Transverse colon (tissue), 4 donors: ENCODE measurements around the gene PLEK2. TPM values are rescaled to one million over a fixed set of nuclear protein-coding genes. Genes with fewer than 3 reads are reported as not detected.

Source experiments
- DNase-seq: peaks from one replicate; pipeline ENCODE4 v3.0.0-alpha.2; 2019
- H3K27ac ChIP-seq, 4 donors: fragments of 200-600 bp; sonication (generic); 2 replicates each; pipeline ENCODE4 v1.5.1; 2016 to 2018; ENCODE audit warnings: inconsistent platforms in 4 of 4
- H3K27me3 ChIP-seq: fragments of 200-600 bp; sonication (generic); 2 replicates; pipeline ENCODE4 v1.5.1; 2017; ENCODE audit warnings: inconsistent platforms
- H3K36me3 ChIP-seq, 4 donors: fragments of 200-600 bp; sonication (generic); 2 replicates each; pipeline ENCODE4 v1.5.1; 2017 to 2019; ENCODE audit warnings: inconsistent platforms in 4 of 4
- H3K4me1 ChIP-seq, 4 donors: fragments of 200-600 bp; sonication (generic); 2 replicates each; pipeline ENCODE4 v1.5.1; 2017 to 2020; ENCODE audit warnings: inconsistent platforms in 4 of 4
- H3K4me3 ChIP-seq, 4 donors: fragments of 200-600 bp; sonication (generic); 1 replicate in 1 of 4; 2 replicates in 3 of 4; pipeline versions ENCODE4 v1.5.1 to v1.6.1; 2017 to 2019; ENCODE audit warnings: inconsistent platforms in 4 of 4
- H3K9me3 ChIP-seq, 2 donors: fragments of 200-600 bp; sonication (generic); 2 replicates each; pipeline ENCODE4 v1.5.1; 2017 to 2019; ENCODE audit warnings: inconsistent platforms in 2 of 2
- EP300 ChIP-seq: sonication (generic); formaldehyde crosslinking; IDR thresholded peaks from one replicate; pipeline ENCODE4 v1.6.1; 2017; ENCODE audit warnings: antibody characterized with exemption, low read depth
- POLR2A ChIP-seq: fragments of 450-650 bp; IDR thresholded peaks from one replicate; pipeline ENCODE4 v1.6.1; 2016; ENCODE audit warnings: antibody characterized with exemption, mild to moderate bottlenecking, moderate library complexity
- POLR2AphosphoS5 ChIP-seq, 3 donors: sonication (generic); formaldehyde crosslinking; IDR thresholded peaks; one replicate each; pipeline ENCODE4 v1.6.1; 2016; ENCODE audit warnings: antibody characterized with exemption in 3 of 3
- WGBS, 2 donors: methylation state at CpG; one replicate each; pipeline ENCODE4 v1.1.5; 2018; ENCODE audit warnings: low coverage in 1 of 2; 5-methylcytosine and 5-hydroxymethylcytosine counted together
- in situ Hi-C, 4 donors: fragments of 200-750 bp; cut with MboI; loops; one replicate each; pipeline versions ENCODE4 v1.15.0 to v1.15.1; 2017; ENCODE audit warnings: low sequenced_read_pairs in 3 of 4, low pct_ligation_motif_present in 1 of 4, low pct_unique_long_range_greater_than_20kb in 1 of 4
- intact Hi-C: fragments of 100-400 bp; cut with DNase I; formaldehyde crosslinking; loops from one replicate; pipeline ENCODE4 v1.15.1; 2023; ENCODE audit warnings: low total_unique reads
- total RNA-seq, 4 donors: library from RNA; depleted of rRNA; stranded (reverse); fragments of >200 nt; gene quantifications; one replicate each; pipeline ENCODE4 v1.1.0, GENCODE V29; 2016
- TF ChIP-seq, protein P1 (sequence below), 5 experiments: fragments of 200-600 bp in 3 of 5; fragments of 450-650 bp in 2 of 5; sonication (generic) in 3 of 5; IDR thresholded peaks; 1 replicate in 2 of 5; 2 replicates in 3 of 5; pipeline ENCODE4 v1.5.1; 2016 to 2017; ENCODE audit warnings: antibody characterized with exemption in 5 of 5, inconsistent platforms in 3 of 5, mild to moderate bottlenecking in 2 of 5, moderate library complexity in 1 of 5

PLEK2 gene
- total RNA-seq, 4 donors from 2014 or later: 5.2 to 61.1 (median 28.9) TPM

DNA sequence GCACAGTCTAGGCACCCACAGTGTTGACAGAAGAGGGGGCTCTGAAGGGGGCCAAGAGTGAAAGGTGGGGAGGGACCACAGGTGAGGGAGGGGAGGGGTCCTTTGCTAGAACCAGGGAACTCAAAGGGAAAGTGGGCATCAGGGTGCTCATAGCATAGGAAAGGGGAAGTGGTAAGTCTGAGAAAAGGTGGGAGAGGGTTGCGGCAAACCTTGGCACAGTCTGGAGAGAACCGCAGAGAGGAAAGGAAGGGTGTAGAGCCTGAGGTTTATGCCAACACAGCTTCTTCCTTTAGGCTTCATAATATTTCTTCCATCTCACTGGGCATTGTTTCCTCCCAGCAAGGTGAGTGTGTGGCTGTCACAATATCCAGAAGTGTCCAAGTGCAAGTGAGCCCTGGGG, 11.5 kb upstream of the PLEK2 start:
- WGBS, 2 donors: 63 to 71% methylated on average over 2 of the region's 2 CpGs
- in situ Hi-C loops: loop anchor here in 2 of 4 donors (5.0 to 10.0 kb wide), 2 partner anchors 141 to 149 kb away; no protein-coding TSS in a partner anchor

DNA sequence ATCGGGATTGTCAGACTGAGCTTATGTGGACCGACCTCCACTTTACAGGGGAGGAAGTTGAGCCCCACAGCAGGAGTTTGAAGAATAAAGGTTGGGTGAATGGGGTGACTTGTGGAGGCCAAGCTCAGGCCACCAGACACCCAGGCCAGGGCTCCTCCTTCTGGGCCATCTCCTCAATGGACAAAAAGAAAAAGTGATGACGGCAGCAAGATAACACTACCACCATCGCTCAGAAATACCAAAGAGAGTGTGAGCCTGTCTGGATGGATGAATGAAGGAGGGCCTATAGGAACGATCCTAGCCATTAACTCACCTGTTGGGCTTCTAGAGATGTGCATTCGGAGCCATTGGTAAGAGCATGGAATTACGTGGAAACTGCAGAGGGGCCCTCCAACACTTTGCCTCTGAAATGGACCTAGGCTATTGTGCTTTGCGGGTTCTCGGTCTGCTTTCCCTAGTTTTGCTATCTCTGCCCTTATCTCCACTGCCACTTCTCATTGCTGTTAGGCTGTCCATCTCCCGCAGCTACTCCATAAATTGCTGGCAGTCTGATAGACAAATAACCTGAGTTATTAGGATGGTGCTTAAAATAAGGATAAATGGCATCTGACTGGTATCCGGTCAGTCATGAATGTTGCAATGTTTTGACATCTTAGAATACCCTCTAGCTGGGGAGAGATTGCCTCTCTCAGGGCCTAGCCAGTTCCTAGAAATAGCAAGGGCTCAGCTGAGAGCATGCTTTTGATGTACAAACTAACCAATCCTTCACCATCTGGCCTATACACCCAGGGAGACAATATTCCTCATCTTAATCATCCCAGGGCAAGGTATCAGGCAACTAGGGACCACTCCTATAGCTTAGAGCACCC, 9.6 kb upstream of the PLEK2 start:
- Histone ChIP-seq H3K4me1 (peaks cover 0 to 10% (median 7%) of the 10 kb centered on the region in 4 donors), H3K27ac (no peak overlapping the region), H3K36me3 (no peaks in the 10 kb centered on the region), H3K4me3 (no peak overlapping the region), H3K9me3 (no peaks in the 10 kb centered on the region), H3K27me3 (peaks cover 12% of the 10 kb centered on the region)
- 86 to 95% methylated on average over 2 to 11 of the region's 11 CpGs for WGBS, 2 donors
- no peak for DNase-seq
- intact Hi-C loops (no loop called here), in situ Hi-C loops (loop anchor here in 2 of 4 donors (5.0 to 10.0 kb wide), 2 partner anchors 143 to 151 kb away; no protein-coding TSS in a partner anchor)
- no peak for TF ChIP-seq POLR2AphosphoS5 (IDR thresholded peaks at IDR 0.05)

More for the DNA sequence above, 11.5 kb upstream of the PLEK2 start:
- peaks cover 2 to 16% (median 14%) of the 10 kb centered on the region in 4 donors for H3K4me1 ChIP-seq
- H3K27me3 ChIP-seq: peaks cover 12% of the 10 kb centered on the region
- intact Hi-C loops: no loop called here
- H3K9me3 ChIP-seq: no peaks in the 10 kb centered on the region
- no peak overlapping the region for H3K27ac ChIP-seq
- TF ChIP-seq EP300: no peak
- no peaks in the 10 kb centered on the region for H3K36me3 ChIP-seq
- no peak overlapping the region for H3K4me3 ChIP-seq
- no peak for DNase-seq

DNA sequence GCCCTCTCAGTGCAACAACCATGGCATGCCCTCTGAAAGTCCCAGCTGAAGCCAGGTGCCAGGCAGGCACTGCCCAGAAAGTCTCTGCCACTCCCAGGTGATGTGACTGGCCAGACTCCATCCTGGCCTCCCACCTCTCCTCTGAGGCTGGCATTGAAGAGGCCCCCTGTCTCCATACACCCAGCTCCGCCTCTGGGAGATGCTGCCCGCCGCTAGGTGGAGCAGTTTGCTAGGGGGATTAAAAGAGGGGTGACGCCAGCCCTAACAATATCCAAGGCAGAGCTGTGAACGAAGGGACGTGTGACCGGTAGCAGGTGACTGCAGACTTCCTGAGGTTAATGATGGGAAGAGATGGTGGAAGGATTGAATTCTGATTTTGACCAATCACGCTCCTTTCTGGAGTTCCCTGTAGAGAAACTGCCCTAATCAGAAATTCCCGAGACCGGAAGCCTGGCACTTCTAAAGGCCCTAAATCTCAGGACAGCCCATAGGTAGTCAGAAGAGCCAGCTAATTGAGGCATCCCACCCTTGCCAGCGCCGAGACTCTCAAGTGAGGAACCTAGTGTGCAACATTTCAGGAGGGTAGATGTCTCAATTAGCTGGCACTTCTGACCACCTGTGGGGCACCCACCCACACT, 8.3 kb upstream of the PLEK2 start:
- 60% methylated on average over 12 of the region's 12 CpGs; no CpG with 5 or more reads in 1 of the 2 donors for WGBS, 2 donors
- in situ Hi-C loops: loop anchor here in 2 of 4 donors (5.0 to 10.0 kb wide), 2 partner anchors 145 to 152 kb away; no protein-coding TSS in a partner anchor
- TF ChIP-seq EP300 (no peak), POLR2AphosphoS5 (IDR thresholded peaks at IDR 0.05) (no peak), POLR2A (no peak)
- TF ChIP-seq, protein P1, sequence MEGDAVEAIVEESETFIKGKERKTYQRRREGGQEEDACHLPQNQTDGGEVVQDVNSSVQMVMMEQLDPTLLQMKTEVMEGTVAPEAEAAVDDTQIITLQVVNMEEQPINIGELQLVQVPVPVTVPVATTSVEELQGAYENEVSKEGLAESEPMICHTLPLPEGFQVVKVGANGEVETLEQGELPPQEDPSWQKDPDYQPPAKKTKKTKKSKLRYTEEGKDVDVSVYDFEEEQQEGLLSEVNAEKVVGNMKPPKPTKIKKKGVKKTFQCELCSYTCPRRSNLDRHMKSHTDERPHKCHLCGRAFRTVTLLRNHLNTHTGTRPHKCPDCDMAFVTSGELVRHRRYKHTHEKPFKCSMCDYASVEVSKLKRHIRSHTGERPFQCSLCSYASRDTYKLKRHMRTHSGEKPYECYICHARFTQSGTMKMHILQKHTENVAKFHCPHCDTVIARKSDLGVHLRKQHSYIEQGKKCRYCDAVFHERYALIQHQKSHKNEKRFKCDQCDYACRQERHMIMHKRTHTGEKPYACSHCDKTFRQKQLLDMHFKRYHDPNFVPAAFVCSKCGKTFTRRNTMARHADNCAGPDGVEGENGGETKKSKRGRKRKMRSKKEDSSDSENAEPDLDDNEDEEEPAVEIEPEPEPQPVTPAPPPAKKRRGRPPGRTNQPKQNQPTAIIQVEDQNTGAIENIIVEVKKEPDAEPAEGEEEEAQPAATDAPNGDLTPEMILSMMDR (IDR thresholded peaks at IDR 0.05): peak; percentile 31 to 66 (median 54)
- peaks cover 5% of the 10 kb centered on the region for H3K27me3 ChIP-seq
- peak overlapping the region in 2 of 4 donors; percentile 60 to 69 for H3K27ac ChIP-seq
- H3K4me1 ChIP-seq: peaks cover 0 to 10% (median 7%) of the 10 kb centered on the region in 4 donors
- H3K36me3 ChIP-seq: no peaks in the 10 kb centered on the region
- H3K9me3 ChIP-seq: no peaks in the 10 kb centered on the region
- no peak overlapping the region for H3K4me3 ChIP-seq
- peak; percentile 51 for DNase-seq
- intact Hi-C loops: no loop called here

DNA sequence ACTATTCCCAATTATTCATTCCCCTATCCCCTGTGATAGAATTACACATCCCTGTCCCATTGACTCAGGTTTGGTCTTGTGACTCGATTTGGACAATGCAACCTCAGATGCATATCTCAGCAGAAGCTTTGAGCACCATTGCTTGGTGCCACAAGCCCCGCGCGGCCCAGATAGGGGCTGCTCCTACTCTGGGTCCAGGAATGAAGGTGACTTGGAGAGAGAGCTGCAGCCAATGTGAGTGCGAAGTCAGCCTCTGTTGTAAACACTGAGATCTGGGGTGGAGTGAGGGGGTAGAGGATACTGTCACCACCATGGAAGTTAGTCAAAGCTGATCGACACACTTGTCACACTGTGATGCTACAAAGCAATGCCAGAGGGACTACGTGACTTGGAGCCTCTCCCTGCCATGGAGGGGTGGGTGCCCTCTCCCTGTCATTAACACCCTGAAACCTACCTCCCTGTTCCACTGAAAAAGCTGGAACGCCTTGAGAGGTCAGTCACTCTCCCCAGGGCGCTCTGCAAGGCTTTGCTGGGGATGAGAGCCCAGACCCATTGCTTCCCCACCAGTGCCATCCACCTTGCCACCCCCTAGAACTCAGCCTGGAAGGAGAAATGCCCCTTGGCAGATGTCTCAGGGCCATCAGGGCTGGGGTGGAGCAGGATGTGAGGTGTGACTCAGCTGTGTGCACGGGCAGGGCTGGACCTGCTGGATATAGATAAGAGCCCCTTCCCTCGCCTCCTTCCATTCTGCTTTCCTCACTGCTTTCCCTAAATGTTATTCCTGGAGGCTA, 6.6 kb upstream of the PLEK2 start:
- intact Hi-C loops: no loop called here
- 76% methylated on average over 11 of the region's 11 CpGs; no CpG with 5 or more reads in 1 of the 2 donors for WGBS, 2 donors
- Histone ChIP-seq H3K27me3 (no peaks in the 10 kb centered on the region), H3K9me3 (no peaks in the 10 kb centered on the region), H3K4me3 (no peak overlapping the region), H3K27ac (peak overlapping the region; percentile 52 to 71 (median 64)), H3K36me3 (no peaks in the 10 kb centered on the region), H3K4me1 (peaks cover 0 to 10% (median 7%) of the 10 kb centered on the region in 4 donors)
- DNase-seq: peak; percentile 79
- TF ChIP-seq POLR2AphosphoS5 (IDR thresholded peaks at IDR 0.05) (peak in 1 of 3 donors; percentile 19), POLR2A (no peak)
- in situ Hi-C loops: no loop called here

- Histone ChIP-seq H3K9me3 (no peaks in the 10 kb centered on the region), H3K27ac (no peak overlapping the region), H3K4me1 (peaks cover 0 to 10% (median 7%) of the 10 kb centered on the region in 4 donors), H3K27me3 (peaks cover 2% of the 10 kb centered on the region), H3K4me3 (no peak overlapping the region), H3K36me3 (no peaks in the 10 kb centered on the region)
- intact Hi-C loops (no loop called here), in situ Hi-C loops (no loop called here)
- TF ChIP-seq EP300 (no peak), POLR2A (no peak), POLR2AphosphoS5 (IDR thresholded peaks at IDR 0.05) (no peak)
- TF ChIP-seq, protein P1 (IDR thresholded peaks at IDR 0.05): no peak
- WGBS, 2 donors: 77% methylated on average over 3 of the region's 3 CpGs; no CpG with 5 or more reads in 1 of the 2 donors
- DNase-seq: no peak
Observed at GRCh38 chr14:67417633-67418032, 5.7 kb upstream of the PLEK2 start.
